Breast epithelium (tissue), 3 donors: ENCODE data around the gene CTNNA3.

Experiments
- POLR2A ChIP-seq: fragments of 450-650 bp; IDR thresholded peaks from one replicate; pipeline ENCODE4 v1.6.1; 2016; ENCODE audit warnings: antibody characterized with exemption, mild to moderate bottlenecking, moderate library complexity
- POLR2AphosphoS5 ChIP-seq, 3 donors: sonication (generic); formaldehyde crosslinking; IDR thresholded peaks; one replicate each; pipeline ENCODE4 v1.6.1; 2017; ENCODE audit warnings: antibody characterized with exemption in 3 of 3
- TF ChIP-seq, protein P1 (sequence below), 3 donors: fragments of 450-650 bp; IDR thresholded peaks; one replicate each; pipeline ENCODE4 v1.5.1; 2016 to 2017; ENCODE audit warnings: antibody characterized with exemption in 3 of 3, mild to moderate bottlenecking in 3 of 3, moderate library complexity in 3 of 3

DNA sequence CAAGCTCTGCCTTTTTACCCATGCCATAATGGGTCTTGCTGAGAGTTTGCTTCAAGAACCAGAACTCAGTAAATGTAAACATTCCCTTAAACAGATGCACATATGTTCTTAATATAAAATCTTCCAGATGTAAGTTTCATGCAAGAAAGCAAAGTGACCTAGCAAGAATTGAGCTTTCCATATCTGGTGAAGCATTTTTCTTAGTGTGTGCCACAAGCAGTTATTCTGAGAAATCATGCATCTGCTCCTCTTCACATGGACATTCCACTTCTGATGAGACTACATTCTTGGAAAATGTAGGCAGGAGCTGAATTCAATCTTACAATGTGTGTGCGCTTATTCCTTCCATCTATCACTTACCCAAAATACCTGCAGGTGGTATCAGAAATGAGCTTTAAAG lies 997.9 kb downstream of the CTNNA3 start:
- TF ChIP-seq, protein P1, sequence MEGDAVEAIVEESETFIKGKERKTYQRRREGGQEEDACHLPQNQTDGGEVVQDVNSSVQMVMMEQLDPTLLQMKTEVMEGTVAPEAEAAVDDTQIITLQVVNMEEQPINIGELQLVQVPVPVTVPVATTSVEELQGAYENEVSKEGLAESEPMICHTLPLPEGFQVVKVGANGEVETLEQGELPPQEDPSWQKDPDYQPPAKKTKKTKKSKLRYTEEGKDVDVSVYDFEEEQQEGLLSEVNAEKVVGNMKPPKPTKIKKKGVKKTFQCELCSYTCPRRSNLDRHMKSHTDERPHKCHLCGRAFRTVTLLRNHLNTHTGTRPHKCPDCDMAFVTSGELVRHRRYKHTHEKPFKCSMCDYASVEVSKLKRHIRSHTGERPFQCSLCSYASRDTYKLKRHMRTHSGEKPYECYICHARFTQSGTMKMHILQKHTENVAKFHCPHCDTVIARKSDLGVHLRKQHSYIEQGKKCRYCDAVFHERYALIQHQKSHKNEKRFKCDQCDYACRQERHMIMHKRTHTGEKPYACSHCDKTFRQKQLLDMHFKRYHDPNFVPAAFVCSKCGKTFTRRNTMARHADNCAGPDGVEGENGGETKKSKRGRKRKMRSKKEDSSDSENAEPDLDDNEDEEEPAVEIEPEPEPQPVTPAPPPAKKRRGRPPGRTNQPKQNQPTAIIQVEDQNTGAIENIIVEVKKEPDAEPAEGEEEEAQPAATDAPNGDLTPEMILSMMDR (IDR thresholded peaks at IDR 0.05): no peak
- TF ChIP-seq POLR2AphosphoS5 (IDR thresholded peaks at IDR 0.05): no peak
- TF ChIP-seq POLR2A: no peak
